Left lung (tissue), 10 donors: ENCODE results near the gene TREML4. TPM values are rescaled to one million over a fixed set of nuclear protein-coding genes. Genes with fewer than 3 reads are reported as not detected.

Experiments used
- ATAC-seq: fragments of 200-7000 bp; cut with Tn5 transposase; one replicate; pipeline ENCODE4 v1.9.1; 2020; ENCODE audit warnings: moderate library complexity
- DNase-seq, 4 donors: peaks; one replicate each; pipeline ENCODE4 v3.0.0-alpha.2; 2013 to 2020
- H3K27ac ChIP-seq, 2 donors: fragments of 200-600 bp; sonication (generic) in 1 of 2; one replicate each; pipeline versions ENCODE4 v1.5.0 to v1.8.0; 2020 to 2021
- H3K27me3 ChIP-seq, 2 donors: fragments of 200-600 bp; sonication (generic) in 1 of 2; one replicate each; pipeline versions ENCODE4 v1.5.0 to v1.8.0; 2020 to 2021
- H3K36me3 ChIP-seq, 2 donors: fragments of 200-600 bp; sonication (generic) in 1 of 2; one replicate each; pipeline versions ENCODE4 v1.5.0 to v1.8.0; 2020 to 2021
- H3K4me1 ChIP-seq, 2 donors: fragments of 200-600 bp; one replicate each; pipeline ENCODE4 v1.8.0; 2021
- H3K4me3 ChIP-seq, 2 donors: fragments of 200-600 bp; sonication (generic) in 1 of 2; one replicate each; pipeline versions ENCODE4 v1.5.0 to v1.8.0; 2020 to 2021; ENCODE audit warnings: mild to moderate bottlenecking in 1 of 2
- H3K9me3 ChIP-seq, 2 donors: fragments of 200-600 bp; sonication (generic) in 1 of 2; one replicate each; pipeline versions ENCODE4 v1.5.0 to v1.8.0; 2020 to 2021
- intact Hi-C, 2 donors: fragments of 100-400 bp; cut with DNase I; formaldehyde crosslinking; loops; one replicate each; pipeline versions ENCODE4 v1.11.2 to v1.14.2; 2022
- polyA plus RNA-seq, 6 donors: library from polyadenylated mRNA; unstranded; fragments of 120-200 nt; gene quantifications; one replicate each; pipeline ENCODE4 v1.2.1, GENCODE V29; 2013; ENCODE audit not compliant: insufficient read length in 6 of 6
- total RNA-seq, 2 donors: library from RNA; stranded (reverse); fragmentation: NEBNext Ultra II Directional; extraction: Animal tissue kit (Norgen Biotek cat#: 25700); gene quantifications; one replicate each; pipeline ENCODE4 v1.2.1, GENCODE V29; 2021
- TF ChIP-seq, protein P1 (sequence below), 2 donors: fragments of 200-600 bp; sonication (generic) in 1 of 2; IDR thresholded peaks; one replicate each; pipeline versions ENCODE4 v1.5.0 to v1.8.0; 2021; ENCODE audit warnings: antibody characterized with exemption in 2 of 2
- donor health status: DM: no; HTN: yes; CAD: no.
- donor health status: DM: no; HTN: no; CAD: no.

Gene TREML4
- total and polyA plus RNA-seq, 8 donors, result 0.32 TPM; not detected in 7

DNA sequence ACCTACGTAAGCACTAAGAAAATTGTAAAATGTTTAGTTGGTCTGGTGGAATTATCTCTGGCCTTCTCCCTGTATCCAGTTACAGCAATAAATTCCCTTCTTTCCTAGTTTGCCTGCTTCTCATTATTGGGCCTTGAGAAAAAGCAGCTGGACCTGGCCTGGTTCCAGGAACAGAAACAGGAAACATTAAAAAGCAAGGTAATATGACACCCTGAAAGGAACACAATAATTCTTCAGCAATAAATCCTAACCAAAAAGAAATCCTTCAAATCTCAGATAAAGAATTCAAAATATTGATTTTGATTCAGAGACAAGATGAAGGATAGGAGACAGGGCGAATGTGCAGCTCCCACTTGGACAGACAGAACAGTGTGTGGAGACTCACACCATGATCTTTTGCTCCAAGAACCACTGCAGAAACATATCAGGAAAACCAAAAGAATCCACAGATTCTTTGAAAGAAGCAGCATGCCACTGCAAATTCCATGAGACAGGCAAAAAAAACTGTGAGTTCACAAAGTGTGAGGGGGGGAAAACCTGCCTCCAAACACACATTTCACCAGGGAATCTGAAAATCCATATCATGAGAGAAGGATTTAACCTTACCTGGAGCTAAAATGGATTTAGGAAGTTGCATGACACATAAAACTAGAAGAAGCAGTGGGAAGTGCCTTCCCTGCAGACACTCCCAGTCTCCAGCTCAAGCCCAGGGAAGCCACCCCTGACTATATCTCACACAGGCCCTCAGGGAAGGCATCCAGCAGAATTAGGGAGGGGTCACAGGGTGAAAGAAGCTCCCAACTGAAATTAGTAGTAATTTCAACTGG, 29.4 kb downstream of the TREML4 start:
- ATAC-seq, result no peak
- Histone ChIP-seq H3K27me3 (no peaks in the 10 kb centered on the region), H3K4me3 (no peak overlapping the region), H3K4me1 (peaks cover 0 to 18% of the 10 kb centered on the region in 2 donors), H3K9me3 (peaks cover 0 to 21% of the 10 kb centered on the region in 2 donors), H3K36me3 (no peaks in the 10 kb centered on the region), H3K27ac (no peak overlapping the region)
- intact Hi-C loops, result no loop called here
- peak in 2 of 4 donors; percentile 15 to 52 for DNase-seq
- TF ChIP-seq, protein P1, sequence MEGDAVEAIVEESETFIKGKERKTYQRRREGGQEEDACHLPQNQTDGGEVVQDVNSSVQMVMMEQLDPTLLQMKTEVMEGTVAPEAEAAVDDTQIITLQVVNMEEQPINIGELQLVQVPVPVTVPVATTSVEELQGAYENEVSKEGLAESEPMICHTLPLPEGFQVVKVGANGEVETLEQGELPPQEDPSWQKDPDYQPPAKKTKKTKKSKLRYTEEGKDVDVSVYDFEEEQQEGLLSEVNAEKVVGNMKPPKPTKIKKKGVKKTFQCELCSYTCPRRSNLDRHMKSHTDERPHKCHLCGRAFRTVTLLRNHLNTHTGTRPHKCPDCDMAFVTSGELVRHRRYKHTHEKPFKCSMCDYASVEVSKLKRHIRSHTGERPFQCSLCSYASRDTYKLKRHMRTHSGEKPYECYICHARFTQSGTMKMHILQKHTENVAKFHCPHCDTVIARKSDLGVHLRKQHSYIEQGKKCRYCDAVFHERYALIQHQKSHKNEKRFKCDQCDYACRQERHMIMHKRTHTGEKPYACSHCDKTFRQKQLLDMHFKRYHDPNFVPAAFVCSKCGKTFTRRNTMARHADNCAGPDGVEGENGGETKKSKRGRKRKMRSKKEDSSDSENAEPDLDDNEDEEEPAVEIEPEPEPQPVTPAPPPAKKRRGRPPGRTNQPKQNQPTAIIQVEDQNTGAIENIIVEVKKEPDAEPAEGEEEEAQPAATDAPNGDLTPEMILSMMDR (IDR thresholded peaks at IDR 0.05), result no peak

DNA sequence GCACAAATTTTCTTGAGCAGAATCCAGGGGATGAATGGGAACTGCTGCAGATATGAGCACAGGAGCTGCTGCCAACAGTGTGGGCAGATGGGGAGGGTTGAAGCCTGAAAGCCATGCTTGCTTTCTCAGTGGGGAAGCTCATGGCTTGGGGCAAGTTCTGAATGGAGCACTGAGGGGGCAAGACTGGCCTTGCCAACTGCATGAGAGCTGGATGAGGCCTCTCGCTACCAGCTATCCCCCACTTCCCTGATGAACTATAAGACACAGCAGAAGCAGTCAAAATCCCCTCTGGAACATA, 30.0 kb downstream of the TREML4 start:
- H3K4me1 ChIP-seq, result peaks cover 0 to 18% of the 10 kb centered on the region in 2 donors
- ATAC-seq (no peak), DNase-seq (no peak)
- H3K36me3 ChIP-seq, result no peaks in the 10 kb centered on the region
- TF ChIP-seq, protein P1 (IDR thresholded peaks at IDR 0.05), result no peak
- no peaks in the 10 kb centered on the region for H3K27me3 ChIP-seq
- no peak overlapping the region for H3K4me3 ChIP-seq
- H3K9me3 ChIP-seq, result peaks cover 0 to 25% of the 10 kb centered on the region in 2 donors
- intact Hi-C loops, result no loop called here
- no peak overlapping the region for H3K27ac ChIP-seq

DNA sequence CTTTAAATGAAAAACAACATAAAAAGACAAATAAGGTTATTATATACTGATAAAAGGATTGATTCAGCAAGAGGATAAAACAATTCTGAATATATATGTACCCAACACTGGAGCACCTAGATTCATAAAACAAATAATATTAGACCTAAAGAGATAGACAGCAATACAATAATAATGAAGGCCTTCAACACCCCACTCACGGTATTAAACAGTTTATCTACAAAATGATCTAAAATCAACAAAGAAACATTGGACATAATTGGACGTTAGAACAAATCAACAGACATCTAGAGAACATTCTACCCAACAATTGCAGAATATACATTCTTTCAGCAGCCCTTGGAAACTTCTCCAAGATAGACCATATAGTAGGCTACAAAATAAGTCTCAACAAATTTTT, 34.3 kb downstream of the TREML4 start:
- no peaks in the 10 kb centered on the region for H3K36me3 ChIP-seq
- intact Hi-C loops, result no loop called here
- ATAC-seq (no peak), DNase-seq (no peak)
- H3K4me1 ChIP-seq, result peaks cover 0 to 6% of the 10 kb centered on the region in 2 donors
- no peak overlapping the region for H3K27ac ChIP-seq
- TF ChIP-seq, protein P1 (IDR thresholded peaks at IDR 0.05), result no peak
- no peak overlapping the region for H3K4me3 ChIP-seq
- H3K9me3 ChIP-seq, result peaks cover 0 to 33% of the 10 kb centered on the region in 2 donors
- no peaks in the 10 kb centered on the region for H3K27me3 ChIP-seq

DNA sequence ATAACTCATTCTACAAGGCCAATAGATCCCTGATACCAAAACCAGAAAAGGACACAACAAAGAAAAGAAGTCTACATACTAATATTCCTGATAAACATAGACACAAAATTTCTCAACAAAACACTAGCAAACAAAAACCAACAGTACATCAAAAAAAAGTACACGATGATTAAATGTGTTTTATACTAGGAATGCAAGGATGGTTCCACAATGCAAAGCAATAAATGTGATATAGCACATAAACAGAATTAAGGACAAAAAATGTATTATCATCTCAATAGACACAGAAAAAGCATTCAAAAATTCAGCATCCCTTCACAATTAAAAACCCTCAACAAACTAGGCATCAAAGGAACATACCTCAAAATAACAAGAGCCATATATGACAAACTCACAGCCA, 35.1 kb downstream of the TREML4 start:
- no peak overlapping the region for H3K27ac ChIP-seq
- H3K36me3 ChIP-seq, result no peaks in the 10 kb centered on the region
- peaks cover 0 to 33% of the 10 kb centered on the region in 2 donors for H3K9me3 ChIP-seq
- H3K4me1 ChIP-seq, result peaks cover 0 to 5% of the 10 kb centered on the region in 2 donors
- ATAC-seq (no peak), DNase-seq (no peak)
- intact Hi-C loops, result no loop called here
- TF ChIP-seq, protein P1 (IDR thresholded peaks at IDR 0.05), result no peak
- no peak overlapping the region for H3K4me3 ChIP-seq
- no peaks in the 10 kb centered on the region for H3K27me3 ChIP-seq

DNA sequence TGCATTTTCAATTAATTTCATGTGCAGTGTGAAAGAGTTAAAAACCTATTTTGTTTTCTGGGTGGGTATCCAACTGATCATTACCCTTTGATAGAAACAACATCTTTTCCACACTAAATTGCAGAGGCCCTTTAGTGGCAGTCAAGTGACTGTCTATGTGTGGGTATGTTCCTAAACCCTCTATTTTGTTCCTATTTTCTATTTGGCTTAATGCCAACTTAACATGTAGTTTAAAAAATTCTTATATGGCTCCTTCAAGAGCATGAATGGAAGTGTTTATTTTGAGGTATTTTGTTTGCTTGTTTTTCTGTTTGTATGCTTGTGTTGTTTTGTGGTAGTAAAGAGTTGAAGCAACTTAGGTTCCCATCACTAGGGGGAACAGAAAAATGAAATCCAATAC, 38.4 kb downstream of the TREML4 start:
- DNase-seq (no peak), ATAC-seq (no peak)
- intact Hi-C loops, result no loop called here
- Histone ChIP-seq H3K4me3 (no peak overlapping the region), H3K4me1 (peaks cover 0 to 12% of the 10 kb centered on the region in 2 donors), H3K27ac (no peak overlapping the region), H3K36me3 (no peaks in the 10 kb centered on the region), H3K9me3 (peaks cover 0 to 23% of the 10 kb centered on the region in 2 donors), H3K27me3 (no peaks in the 10 kb centered on the region)
- TF ChIP-seq, protein P1 (IDR thresholded peaks at IDR 0.05), result no peak
